AG09319 (cell line): Measurements from ENCODE around the gene CAPZB.

Experiments
- DNase-seq: peaks from one replicate; pipeline ENCODE4 v3.0.0-alpha.2; 2010; ENCODE audit warnings: low read depth; ENCODE audit errors: extremely low read depth
- CTCF ChIP-seq: IDR thresholded peaks from 2 replicates; pipeline ENCODE4 v1.5.1; 2011; ENCODE audit warnings: low read depth, mild to moderate bottlenecking, inconsistent platforms, low read length, moderate library complexity

The CAPZB gene

GRCh38 chr1:19445417-19446342 is 39.7 kb downstream of the CAPZB start:
- TF ChIP-seq CTCF = peak; percentile 44
- no peak for DNase-seq

- TF ChIP-seq CTCF = no peak
Measured at GRCh38 chr1:19444296-19445021, 40.9 kb downstream of the CAPZB start.

GRCh38 chr1:19443326-19443725 is 42.0 kb downstream of the CAPZB start:
- no peak for TF ChIP-seq CTCF
- DNase-seq = no peak

More at GRCh38 chr1:19444296-19445021, 40.9 kb downstream of the CAPZB start:
- no peak for DNase-seq

- TF ChIP-seq CTCF = no peak
- DNase-seq = no peak
Measured at GRCh38 chr1:19442154-19443096, 42.9 kb downstream of the CAPZB start.

- no peak for DNase-seq
- TF ChIP-seq CTCF = no peak
Measured at GRCh38 chr1:19441048-19441780, 44.1 kb downstream of the CAPZB start.

GRCh38 chr1:19439464-19440171 is 45.7 kb downstream of the CAPZB start:
- TF ChIP-seq CTCF = no peak
- DNase-seq = no peak
